ENCODE data around the gene NUPR2. TPM values are rescaled to one million over a fixed set of nuclear protein-coding genes. Genes with fewer than 3 reads are reported as not detected.
"Not testable (repeated sequence)": the region's sequence is repeated elsewhere in the genome, so short reads cannot be mapped to it uniquely, and the experiment has no call there.

NUPR2 gene, protein sequence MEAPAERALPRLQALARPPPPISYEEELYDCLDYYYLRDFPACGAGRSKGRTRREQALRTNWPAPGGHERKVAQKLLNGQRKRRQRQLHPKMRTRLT
- total RNA-seq: 1 to 10 TPM in 4 of 6 donors, under 1 TPM in 1, not detected in 1; 0.89 to 9.1 (median 1.4) TPM

GRCh38 chr7:56115852-56116538 lies at the start of gene NUPR2:
Gene NUPR2, minus strand, starts transcription at chr7:56116417. Its CDS starts 103 bp downstream, at chr7:56116314.
- Histone ChIP-seq H3K9me3 (no peaks in the 10 kb centered on the region), H3K27me3 (peaks cover 0 to 6% (median 0%) of the 10 kb centered on the region in 4 donors), H3K4me3 (peak within 1 kb of the TSS in 3 of 4 donors; percentile 32 to 40 (median 40)), H3K27ac (no peak within 1 kb of the TSS), H3K36me3 (no peaks in the 10 kb centered on the region), H3K4me1 (peaks cover 0 to 7% (median 0%) of the 10 kb centered on the region in 4 donors)
- ATAC-seq (ENCODE audit: low FRiP score in 2 of 2): peak; percentile 38 to 74
- WGBS, 2 donors: 11 to 12% methylated on average over 24 to 46 of the region's 65 CpGs
- TF ChIP-seq EP300 (IDR thresholded peaks at IDR 0.05): no peak
- TF ChIP-seq POLR2AphosphoS5 (IDR thresholded peaks at IDR 0.05): no peak
- TF ChIP-seq CTCF (IDR thresholded peaks at IDR 0.05): peak in 1 of 6 experiments; percentile 8
- TF ChIP-seq POLR2A (IDR thresholded peaks at IDR 0.05): no peak
- peak; percentile 25 to 80 for DNase-seq

GRCh38 chr7:56157238-56157790 lies 41.1 kb upstream of the NUPR2 start:
- no peak for TF ChIP-seq EP300 (IDR thresholded peaks at IDR 0.05)
- no peak for TF ChIP-seq POLR2A (IDR thresholded peaks at IDR 0.05)
- no peak for TF ChIP-seq POLR2AphosphoS5 (IDR thresholded peaks at IDR 0.05)
- no peaks in the 10 kb centered on the region for H3K36me3 ChIP-seq
- ATAC-seq (ENCODE audit: low FRiP score in 2 of 2) (no peak), DNase-seq (no peak)
- H3K27me3 ChIP-seq: no peaks in the 10 kb centered on the region
- 0% methylated on average over 1 of the region's 1 CpG for WGBS, 2 donors
- H3K4me1 ChIP-seq: no peaks in the 10 kb centered on the region
- no peak overlapping the region for H3K4me3 ChIP-seq
- H3K9me3 ChIP-seq: peaks cover 0 to 20% (median 10%) of the 10 kb centered on the region in 4 donors
- H3K27ac ChIP-seq: no peak overlapping the region

DNA sequence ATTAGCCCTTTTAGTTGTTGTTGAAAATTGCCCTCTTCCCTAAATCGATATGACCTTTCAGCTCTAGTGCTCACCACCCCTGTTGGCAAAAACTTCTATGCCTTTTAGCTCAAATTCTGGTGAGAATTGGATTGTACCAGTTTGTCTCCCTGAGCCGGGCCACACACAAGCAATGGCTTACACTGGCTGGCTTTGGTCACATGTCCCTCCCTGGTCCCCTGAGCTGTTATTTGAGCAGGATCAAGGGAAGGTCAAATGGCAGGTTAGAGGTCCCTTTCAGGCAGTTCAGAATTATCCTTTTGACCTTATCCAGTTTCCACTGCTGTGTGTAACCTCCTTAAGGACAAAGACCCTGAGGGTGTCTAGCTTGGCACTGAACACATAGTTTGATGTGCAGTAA lies 14.8 kb upstream of the NUPR2 start:
- not testable (repeated sequence) for H3K27me3 ChIP-seq; H3K9me3 ChIP-seq; H3K27ac ChIP-seq; DNase-seq; H3K36me3 ChIP-seq; H3K4me3 ChIP-seq; ATAC-seq (ENCODE audit: low FRiP score in 2 of 2); H3K4me1 ChIP-seq
- 53 to 72% methylated on average over 2 of the region's 2 CpGs for WGBS, 2 donors

- Histone ChIP-seq H3K4me3 (no peak overlapping the region), H3K27ac (no peak overlapping the region), H3K9me3 (no peaks in the 10 kb centered on the region), H3K27me3 (no peaks in the 10 kb centered on the region), H3K4me1 (no peaks in the 10 kb centered on the region), H3K36me3 (no peaks in the 10 kb centered on the region)
- ATAC-seq (ENCODE audit: low FRiP score in 2 of 2) (no peak), DNase-seq (no peak)
- TF ChIP-seq POLR2A (IDR thresholded peaks at IDR 0.05) (no peak), POLR2AphosphoS5 (IDR thresholded peaks at IDR 0.05) (no peak), EP300 (IDR thresholded peaks at IDR 0.05) (no peak), CTCF (IDR thresholded peaks at IDR 0.05) (no peak)
- 74 to 77% methylated on average over 7 of the region's 7 CpGs for WGBS, 2 donors
These were observed 11.2 kb upstream of the NUPR2 start for GRCh38 chr7:56127241-56127975.

GRCh38 chr7:56125831-56126230 lies 9.6 kb upstream of the NUPR2 start:
- H3K27ac ChIP-seq: no peak overlapping the region
- ATAC-seq (ENCODE audit: low FRiP score in 2 of 2): no peak
- TF ChIP-seq POLR2AphosphoS5 (IDR thresholded peaks at IDR 0.05) (no peak), CTCF (IDR thresholded peaks at IDR 0.05) (no peak), POLR2A (IDR thresholded peaks at IDR 0.05) (no peak), EP300 (IDR thresholded peaks at IDR 0.05) (no peak)

More at GRCh38 chr7:56125831-56126230, 9.6 kb upstream of the NUPR2 start:
- no peak for DNase-seq
- Histone ChIP-seq H3K4me3 (no peak overlapping the region), H3K4me1 (no peaks in the 10 kb centered on the region), H3K9me3 (no peaks in the 10 kb centered on the region), H3K36me3 (no peaks in the 10 kb centered on the region), H3K27me3 (no peaks in the 10 kb centered on the region)
- WGBS, 2 donors: 74 to 78% methylated on average over 8 of the region's 8 CpGs

All from upper lobe of left lung (tissue), 6 donors.